HG03565 (cell line): Measurements from ENCODE around the gene LAMA1.

ENCODE experiments used
- ATAC-seq: cut with Tn5 transposase; IDR thresholded peaks from one replicate; pipeline ENCODE4 v1.9.1; 2021; ENCODE audit warnings: mild to moderate bottlenecking, moderate library complexity; ENCODE audit not compliant: unreplicated experiment

Gene LAMA1

DNA sequence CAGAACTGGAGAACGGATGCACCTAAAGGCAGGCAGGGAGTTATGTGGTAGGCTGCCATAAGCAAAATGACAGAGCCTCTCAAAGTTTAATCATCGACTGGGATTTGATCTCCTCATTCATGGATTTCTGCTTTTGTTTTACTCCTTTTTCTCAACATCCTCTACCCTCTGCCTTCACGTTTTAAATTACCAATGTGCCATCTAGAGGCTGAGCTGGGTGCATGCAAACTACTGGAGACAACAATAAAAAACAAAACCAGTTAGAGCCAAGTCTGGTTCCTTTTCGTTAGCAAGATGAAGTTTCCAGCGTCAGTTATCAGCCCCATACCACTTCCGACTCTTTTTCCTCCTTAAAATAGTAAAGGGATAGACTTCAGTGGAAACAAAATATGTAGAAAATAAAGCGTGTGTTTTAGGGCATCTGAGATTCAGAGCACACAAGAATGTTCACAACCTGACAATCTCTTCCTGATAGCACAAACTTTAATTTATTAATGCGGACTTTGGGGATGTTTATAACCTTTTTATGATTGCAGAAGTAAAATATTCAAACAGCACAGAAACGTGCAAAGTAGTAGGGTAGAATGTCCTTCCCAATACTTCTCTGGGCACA, 117.0 kb downstream of the LAMA1 start:
- ATAC-seq = no peak

- ATAC-seq = no peak
Observed at GRCh38 chr18:6997808-6998207, 119.8 kb downstream of the LAMA1 start.

- ATAC-seq = no peak
Observed at GRCh38 chr18:6994771-6995430, 122.7 kb downstream of the LAMA1 start.

GRCh38 chr18:6994056-6994770, 123.4 kb downstream of the LAMA1 start:
- no peak for ATAC-seq

- ATAC-seq = no peak
Observed at GRCh38 chr18:6992761-6993160, 124.8 kb downstream of the LAMA1 start.

DNA sequence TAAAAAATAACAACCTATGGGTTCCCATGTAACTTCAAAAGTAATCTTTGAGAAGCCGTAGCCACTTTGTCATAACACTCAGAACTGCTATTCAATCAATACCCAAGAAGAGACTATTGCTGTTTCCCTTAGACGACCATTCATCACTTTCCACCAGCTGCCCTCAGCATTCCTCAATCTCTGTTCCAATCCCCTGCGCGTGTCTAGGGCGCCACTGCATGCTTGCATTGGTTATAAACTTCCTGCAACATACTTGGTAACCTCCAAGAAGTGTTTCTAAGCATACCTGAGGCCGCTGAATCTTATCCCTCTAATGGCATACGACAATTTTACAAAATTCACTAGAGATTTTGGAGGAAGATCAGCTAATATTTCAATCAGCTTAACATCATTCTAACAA, 134.2 kb downstream of the LAMA1 start:
- no peak for ATAC-seq

DNA sequence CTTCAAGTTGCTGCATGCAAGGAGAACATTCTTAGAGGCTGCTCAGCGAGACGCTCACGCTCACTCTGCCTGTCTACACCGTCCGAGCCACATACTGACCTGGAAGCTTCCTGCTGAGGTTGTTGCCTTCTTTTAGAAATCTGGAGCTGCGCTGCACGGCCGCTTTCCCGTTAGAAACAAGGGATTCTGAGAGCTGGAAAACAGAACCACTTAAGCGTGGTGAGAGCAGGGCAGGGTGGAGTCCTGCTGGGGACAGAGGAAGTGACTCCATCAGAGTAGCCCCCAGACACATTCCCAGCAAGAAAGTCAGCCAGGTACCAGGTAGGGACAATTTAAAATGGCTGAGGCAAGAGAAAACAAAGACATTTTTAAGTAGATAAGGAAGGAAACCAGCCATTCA, 135.2 kb downstream of the LAMA1 start:
- no peak for ATAC-seq

DNA sequence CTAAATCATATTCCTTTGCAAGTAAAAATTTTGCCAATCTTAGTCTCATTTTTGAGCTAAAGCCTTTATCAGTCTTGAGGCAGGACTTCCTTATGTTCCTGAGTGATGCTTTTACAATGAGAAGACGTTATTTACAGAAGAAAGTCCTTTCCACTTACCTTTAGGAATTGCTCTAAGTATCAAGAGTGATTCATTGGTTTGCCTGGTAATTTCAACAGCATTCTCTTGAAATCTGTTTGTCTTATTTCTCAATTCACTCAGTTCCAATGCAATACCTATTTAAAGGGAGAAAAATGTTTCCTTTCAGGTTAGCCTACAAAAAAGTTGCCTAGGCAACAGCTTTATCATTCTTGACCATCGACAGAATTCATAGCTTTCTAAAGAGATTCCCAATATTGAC, 137.2 kb downstream of the LAMA1 start:
- no peak for ATAC-seq

DNA sequence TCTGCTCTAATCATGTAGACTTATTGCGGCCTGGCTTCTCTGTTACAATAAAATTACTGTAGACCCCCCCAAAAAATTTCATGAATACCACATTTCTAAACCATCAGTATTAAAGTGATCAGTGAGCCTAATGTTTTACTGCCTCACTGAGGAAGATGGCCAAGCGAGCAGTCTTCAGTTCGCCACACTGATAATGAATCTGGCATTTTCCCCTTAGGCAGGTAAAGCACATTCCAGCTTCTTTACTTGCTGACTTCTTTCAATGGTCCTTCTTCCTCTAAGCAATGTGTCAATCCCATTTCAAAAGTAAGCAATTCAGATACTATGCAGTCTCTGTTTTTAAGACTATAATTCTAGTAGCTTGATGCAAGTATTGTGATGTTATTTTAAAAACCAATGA, 137.6 kb downstream of the LAMA1 start:
- ATAC-seq = no peak

DNA sequence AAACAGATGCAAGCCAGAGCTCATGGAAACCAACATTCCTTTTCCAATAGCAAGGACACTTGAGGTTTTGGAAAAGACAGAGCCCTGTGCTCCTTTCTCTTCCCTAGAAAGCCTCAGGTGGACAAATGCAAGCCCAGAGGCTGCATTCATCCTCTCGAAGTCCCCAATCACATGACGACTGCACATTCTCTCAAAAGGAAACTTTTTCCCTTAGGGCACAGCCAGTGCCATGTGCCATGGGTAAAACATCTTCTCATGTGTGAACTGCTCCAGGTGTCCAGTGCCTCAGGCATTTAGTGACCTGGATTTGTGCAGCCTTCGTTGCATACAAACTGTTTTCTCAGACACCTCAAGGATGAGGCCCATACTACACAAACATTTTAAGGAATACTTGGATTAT, 140.7 kb downstream of the LAMA1 start:
- no peak for ATAC-seq

- no peak for ATAC-seq
Observed at GRCh38 chr18:6975084-6975483, 142.5 kb downstream of the LAMA1 start.

GRCh38 chr18:6971823-6972478, 145.6 kb downstream of the LAMA1 start:
- no peak for ATAC-seq

- no peak for ATAC-seq
Observed at GRCh38 chr18:6963452-6964097, 154.0 kb downstream of the LAMA1 start.

- no peak for ATAC-seq
Observed at GRCh38 chr18:6962571-6963451, 154.8 kb downstream of the LAMA1 start.

DNA sequence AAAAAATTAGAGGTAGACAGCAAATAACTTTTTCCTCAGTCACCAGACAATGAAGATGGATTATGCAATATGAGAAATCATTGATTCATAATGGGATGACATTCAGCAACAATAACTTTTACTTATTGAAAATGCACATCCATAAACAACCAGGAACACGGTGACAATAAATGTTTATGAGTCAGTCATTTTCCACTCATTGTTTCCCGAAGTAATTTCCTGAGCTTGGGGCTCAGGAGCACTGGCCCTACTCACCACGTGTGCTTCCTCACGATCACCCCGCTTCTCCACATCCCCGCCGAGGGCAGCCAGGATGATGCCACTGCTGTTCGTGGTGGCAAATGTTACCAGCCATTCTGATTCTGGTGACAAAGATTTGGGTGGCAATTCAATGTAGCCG, 156.3 kb downstream of the LAMA1 start:
- ATAC-seq = no peak

DNA sequence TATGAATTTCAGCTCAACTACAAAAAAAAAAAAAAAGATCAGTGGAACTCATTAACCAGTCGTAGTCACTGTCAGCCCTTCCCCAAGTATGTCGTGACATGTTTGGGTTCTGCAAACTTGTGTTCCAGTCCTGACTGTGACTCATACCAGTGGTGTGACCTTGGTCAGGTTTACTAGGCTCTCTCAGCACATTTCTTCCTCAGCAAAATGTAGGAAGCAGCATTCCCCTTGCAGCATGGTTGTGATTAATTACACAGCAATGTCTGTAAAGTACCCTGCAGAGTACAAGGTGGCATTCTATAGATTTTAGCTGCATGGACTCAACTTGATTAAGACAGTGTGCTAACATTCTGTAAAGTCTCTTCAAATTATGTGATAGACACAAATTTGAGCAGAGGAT, 156.9 kb downstream of the LAMA1 start:
- ATAC-seq = no peak

GRCh38 chr18:6960124-6960523, 157.5 kb downstream of the LAMA1 start:
- ATAC-seq = no peak

DNA sequence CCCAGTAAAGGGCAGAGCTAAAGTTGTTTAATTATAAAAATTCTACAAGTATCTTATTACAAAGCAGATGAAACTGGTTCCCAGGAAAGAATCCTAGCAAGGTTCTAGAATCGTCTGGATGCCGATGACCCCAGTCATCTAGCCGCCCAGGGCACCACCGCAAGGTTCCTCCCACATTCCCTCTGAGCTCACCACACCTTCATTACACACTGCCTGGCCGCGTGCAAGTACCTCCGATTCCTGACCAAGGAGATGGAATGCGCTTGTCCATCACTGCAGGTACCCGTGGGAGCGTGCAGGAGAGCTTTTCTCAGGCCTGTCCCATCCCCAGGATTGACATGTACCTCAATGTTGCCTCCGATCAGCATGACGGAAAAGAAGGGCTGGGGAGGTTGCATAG, 158.5 kb downstream of the LAMA1 start:
- no peak for ATAC-seq

DNA sequence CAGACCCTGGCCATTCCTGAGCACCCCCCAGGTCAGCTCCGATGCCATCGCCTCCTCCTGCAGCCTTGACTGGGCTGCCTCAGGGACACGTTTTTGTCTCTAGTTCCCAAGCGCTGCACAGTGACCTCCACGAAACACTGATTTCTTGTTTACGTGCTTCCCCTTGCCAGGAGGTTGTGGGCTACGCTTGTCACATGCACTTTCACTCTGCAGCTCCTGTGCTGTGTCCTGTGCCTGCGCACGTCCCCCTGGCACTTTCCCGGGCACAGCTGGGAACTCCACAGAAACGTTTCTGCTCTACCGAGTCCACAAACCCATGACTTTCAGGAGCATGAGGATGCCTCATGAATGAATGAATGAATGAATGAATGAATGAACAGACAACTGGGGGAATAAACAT, 160.6 kb downstream of the LAMA1 start:
- no peak for ATAC-seq

DNA sequence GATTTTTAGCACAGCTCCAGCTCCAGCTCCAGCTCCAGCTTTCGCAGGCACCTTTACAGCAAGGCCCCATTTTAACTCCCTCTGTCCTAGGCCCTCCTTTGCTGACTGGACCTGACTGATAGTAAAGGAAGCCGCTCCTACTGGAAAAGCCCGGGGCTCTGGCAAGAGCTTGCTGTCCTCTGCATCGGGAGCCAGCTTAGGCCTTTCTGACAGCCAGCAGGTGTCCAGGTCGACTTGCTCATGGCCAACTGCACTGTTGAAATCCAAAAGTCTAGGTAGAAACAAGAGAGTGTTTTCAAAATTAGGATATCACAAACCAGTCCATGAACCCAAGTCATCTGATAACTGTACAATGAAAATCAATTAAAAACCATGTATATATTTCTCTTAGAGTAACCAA, 161.1 kb downstream of the LAMA1 start:
- ATAC-seq = no peak
